GM21529 (cell line): ENCODE measurements around the gene KCNH2.

Experiments
- ATAC-seq: cut with Tn5 transposase; IDR thresholded peaks from one replicate; pipeline ENCODE4 v1.9.1; 2021; ENCODE audit not compliant: unreplicated experiment

KCNH2 gene

GRCh38 chr7:150961510-150962289 lies 16.4 kb downstream of the KCNH2 start:
- ATAC-seq: no peak

- no peak for ATAC-seq
These were observed 18.1 kb downstream of the KCNH2 start for GRCh38 chr7:150959739-150960734.

GRCh38 chr7:150959081-150959480 lies 19.0 kb downstream of the KCNH2 start:
- no peak for ATAC-seq

DNA sequence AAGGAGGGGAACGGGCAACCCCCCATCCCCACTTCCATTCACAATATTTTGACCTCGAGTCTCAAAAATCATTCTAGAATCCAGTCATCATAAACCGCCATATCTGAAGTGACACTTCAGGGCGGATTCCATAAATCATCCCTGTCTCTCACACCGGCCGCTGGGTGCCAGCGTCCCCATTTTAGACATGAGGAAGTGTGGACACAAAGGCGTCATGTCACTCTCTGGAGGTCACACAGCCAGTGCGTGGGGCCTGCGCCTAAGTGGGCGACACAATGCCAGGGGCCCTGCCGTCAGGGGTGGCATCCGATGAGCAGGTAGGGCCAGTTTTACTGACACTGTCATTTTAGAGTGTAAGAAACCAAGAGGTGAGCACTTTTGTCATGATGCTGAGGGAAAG lies 19.5 kb downstream of the KCNH2 start:
- no peak for ATAC-seq

- ATAC-seq: no peak
These were observed 20.0 kb downstream of the KCNH2 start for GRCh38 chr7:150958062-150958552.

DNA sequence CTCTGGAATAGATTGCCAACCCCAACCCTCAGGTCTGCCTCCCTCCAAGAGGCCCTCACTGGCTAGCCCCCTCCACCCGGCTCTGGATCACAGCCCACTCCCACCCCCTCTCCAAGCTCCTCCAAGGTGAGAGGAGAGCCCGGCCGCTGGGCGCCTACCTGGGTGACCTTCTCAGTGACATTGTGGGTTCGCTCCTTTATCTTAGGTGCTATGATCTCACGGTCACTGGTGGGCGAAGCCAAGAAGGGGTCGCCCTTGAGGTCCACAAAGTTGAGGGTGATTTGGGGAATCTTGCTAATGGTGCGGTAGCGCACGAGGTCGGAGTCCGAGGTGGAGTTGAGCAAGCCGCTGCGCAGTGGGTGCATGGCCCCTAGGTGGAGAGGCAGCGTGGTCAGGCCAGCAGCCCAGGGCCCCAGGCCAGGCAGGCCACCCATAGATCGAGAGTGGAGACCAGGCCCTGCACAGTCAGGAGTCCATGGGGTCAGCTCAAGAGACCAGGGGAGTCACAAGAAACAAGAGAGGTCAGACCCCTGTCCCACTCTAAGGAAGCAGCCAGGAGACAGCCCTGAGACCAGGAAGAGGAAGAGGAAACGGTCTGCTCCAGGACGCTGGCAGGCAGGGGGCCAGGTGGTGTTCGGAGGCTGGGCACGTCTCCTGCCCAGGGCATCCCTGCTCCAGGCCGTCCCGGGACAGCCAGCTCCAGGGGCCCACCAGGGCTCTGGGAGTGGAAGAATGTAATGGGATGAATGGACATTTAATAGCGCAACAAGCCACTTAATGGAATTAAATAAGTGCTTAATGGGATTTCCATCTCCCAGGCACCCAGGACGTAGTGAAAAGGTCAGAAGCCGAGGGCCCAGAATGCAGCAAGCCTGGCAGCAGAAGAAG lies 20.7 kb downstream of the KCNH2 start:
- no peak for ATAC-seq

DNA sequence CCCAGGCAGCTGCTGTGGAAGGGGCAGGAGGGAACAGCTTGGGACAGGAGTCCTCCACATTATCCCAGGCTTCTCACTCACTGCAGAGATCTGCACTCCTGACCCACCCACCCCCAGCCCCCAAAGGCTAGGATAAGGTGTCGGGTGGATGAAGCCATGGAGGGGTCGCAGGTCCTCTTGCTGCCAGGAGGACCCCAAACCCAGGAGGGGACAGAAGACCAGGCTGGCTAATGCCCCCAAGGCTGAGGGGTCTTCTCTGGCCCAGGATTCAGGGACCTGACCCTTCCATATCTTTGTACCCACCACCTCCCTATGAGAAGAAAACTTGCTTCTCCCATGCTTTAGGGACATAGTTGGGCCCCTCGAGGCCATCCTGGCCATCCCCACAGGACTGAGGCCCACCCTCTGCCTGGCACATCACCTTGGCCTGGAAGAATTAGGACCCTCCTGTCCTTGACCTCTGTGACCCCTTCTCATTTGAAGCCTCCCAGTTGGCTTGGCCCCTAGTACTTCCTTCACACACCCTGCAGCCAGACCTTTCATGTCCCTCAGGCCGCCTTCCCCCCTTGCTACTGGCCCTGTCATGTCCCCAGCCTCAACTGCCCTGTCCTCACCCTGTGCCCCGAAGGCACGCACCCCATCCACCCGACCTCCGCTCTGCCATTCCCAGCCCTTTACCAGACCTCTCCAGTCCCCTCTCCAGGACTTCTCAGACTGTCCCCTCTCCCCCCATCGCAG lies 21.6 kb downstream of the KCNH2 start:
- no peak for ATAC-seq

DNA sequence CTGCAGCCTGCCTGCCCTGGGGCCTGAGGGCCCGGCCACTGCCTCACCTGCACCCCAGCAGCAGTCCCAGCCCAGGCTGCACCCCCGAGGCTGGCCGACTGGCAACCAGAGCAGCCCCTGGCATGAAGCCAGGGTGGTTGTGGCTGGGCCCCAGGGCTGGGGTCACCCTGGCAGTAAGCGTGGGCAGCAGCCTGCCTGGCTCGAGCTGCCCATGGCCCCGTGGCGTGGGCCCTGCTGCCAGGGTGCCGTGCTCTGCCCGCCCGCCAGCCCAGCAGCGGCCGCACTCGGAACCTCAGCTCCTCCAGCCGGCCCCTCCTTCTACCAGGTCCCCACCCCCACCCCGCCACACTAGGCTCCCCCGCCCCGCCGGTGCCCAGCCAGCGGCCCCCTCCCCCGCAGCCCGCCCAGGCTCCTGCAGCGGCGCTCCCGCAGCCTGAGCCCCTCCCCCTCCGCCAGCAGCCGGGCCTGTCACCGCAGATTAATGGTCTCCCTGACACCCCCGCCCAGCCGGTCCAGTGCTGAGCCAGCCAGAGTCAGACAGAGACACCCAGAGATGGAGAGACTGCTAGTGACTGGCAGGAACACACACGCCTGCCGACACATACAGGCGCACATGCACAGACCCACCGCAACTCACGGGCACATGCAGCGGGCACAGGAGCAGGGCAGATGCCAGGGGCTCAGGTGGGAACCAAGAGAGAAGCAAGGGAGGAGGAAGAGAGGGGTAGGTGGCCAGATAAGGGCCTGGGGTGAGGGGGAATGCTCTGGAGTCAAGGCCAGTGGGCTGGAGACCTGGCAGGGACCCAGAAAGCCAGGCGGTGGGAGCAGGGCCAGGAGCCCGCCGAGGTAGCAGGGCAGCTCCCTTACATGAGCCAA lies 22.4 kb downstream of the KCNH2 start:
- ATAC-seq: no peak

- ATAC-seq: no peak
These were observed 23.1 kb downstream of the KCNH2 start for GRCh38 chr7:150954986-150955518.

- no peak for ATAC-seq
These were observed 23.7 kb downstream of the KCNH2 start for GRCh38 chr7:150954201-150954985.

- no peak for ATAC-seq
These were observed 24.8 kb downstream of the KCNH2 start for GRCh38 chr7:150953061-150953997.

GRCh38 chr7:150952331-150953050 lies 25.6 kb downstream of the KCNH2 start:
- ATAC-seq: no peak

DNA sequence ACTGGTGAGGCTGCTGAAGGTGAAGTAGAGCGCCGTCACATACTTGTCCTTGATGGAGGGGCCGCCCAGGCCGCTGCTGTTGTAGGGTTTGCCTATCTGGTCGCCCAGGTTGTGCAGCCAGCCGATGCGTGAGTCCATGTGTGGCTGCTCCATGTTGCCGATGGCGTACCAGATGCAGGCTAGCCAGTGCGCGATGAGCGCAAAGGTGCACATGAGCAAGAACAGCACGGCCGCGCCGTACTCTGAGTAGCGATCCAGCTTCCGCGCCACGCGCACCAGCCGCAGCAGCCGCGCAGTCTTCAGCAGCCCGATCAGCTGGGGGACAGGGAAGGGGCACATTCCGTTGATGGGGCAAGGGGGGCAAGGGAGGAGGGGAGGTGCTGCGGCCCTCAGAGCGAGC lies 26.6 kb downstream of the KCNH2 start:
- ATAC-seq: no peak

DNA sequence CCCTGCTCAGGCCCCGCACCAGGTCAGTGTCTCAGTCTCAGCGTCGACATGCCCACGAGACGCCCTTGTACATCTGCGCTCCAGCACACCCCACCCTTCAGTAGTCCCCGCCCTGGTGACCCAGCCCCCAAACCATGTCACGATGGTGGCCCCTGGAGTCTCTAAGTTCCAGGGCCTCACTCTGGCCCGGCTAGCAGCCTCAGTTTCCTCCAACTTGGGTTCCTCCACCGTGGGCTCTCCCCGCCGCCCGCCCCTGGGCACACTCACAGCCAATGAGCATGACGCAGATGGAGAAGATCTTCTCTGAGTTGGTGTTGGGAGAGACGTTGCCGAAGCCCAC lies 27.0 kb downstream of the KCNH2 start:
- ATAC-seq: no peak

GRCh38 chr7:150950496-150951180 lies 27.5 kb downstream of the KCNH2 start:
- no peak for ATAC-seq

DNA sequence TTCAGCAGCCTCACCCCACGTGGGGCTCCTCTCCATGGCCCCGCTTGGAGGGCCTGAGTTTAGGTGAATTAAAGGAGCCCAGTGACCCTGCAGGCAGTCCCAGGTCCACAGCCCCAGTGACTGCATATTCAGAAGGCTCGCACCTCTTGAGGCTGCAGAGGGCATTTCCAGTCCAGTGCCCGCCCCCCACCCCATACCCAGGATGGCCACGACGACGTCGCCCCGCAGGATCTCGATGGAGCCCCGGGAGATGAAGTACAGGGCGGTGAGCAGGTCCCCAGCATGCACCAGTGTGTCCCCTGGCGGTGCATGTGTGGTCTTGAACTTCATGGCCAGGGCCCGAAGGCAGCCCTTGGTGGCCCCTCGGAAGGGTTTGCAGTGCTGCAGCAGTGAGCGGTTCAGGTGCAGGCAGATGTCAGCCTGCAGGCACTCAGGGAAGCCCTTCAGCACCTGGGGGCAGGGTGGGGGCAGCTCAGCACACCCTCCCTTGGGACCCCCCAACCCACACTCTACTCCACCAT lies 28.1 kb downstream of the KCNH2 start:
- ATAC-seq: no peak
